H9 (cell line): ENCODE measurements around the gene RNF114. TPM values are rescaled to one million over a fixed set of nuclear protein-coding genes. Genes with fewer than 3 reads are reported as not detected.

Source experiments
- DNase-seq: peaks from one replicate; pipeline ENCODE4 v3.0.0-alpha.2; 2017
- H2AFZ ChIP-seq: one replicate; pipeline ENCODE4 v1.6.1; 2013; ENCODE audit warnings: mild to moderate bottlenecking, low read length, control low read depth, moderate library complexity
- H2AK5ac ChIP-seq: 2 replicates; pipeline ENCODE4 v1.6.1; 2013; ENCODE audit warnings: low read length, control low read depth, mixed read lengths; ENCODE audit not compliant: insufficient read length
- H2BK120ac ChIP-seq: one replicate; pipeline ENCODE4 v1.6.1; 2013; ENCODE audit warnings: low read depth, mild to moderate bottlenecking, low read length, control low read depth, inconsistent platforms; ENCODE audit not compliant: poor library complexity, severe bottlenecking
- H2BK12ac ChIP-seq: 2 replicates; pipeline ENCODE4 v1.6.1; 2013; ENCODE audit warnings: low read length, control low read depth, mixed read lengths, low read depth; ENCODE audit not compliant: insufficient read length
- H2BK15ac ChIP-seq: 2 replicates; pipeline ENCODE4 v1.6.1; 2013; ENCODE audit warnings: low read depth, low read length, control low read depth
- H2BK20ac ChIP-seq: one replicate; pipeline ENCODE4 v1.6.1; 2013; ENCODE audit warnings: low read depth, mild to moderate bottlenecking, low read length, control low read depth, inconsistent platforms; ENCODE audit not compliant: poor library complexity, severe bottlenecking
- H2BK5ac ChIP-seq: 2 replicates; pipeline ENCODE4 v1.6.1; 2013; ENCODE audit warnings: low read length, control low read depth, mixed read lengths; ENCODE audit not compliant: insufficient read length
- H3K14ac ChIP-seq: 2 replicates; pipeline ENCODE4 v1.6.1; 2013; ENCODE audit warnings: low read length, control low read depth; ENCODE audit not compliant: insufficient read depth
- H3K18ac ChIP-seq: 2 replicates; pipeline ENCODE4 v1.6.1; 2013; ENCODE audit warnings: low read depth, mild to moderate bottlenecking, mixed read lengths, low read length, control low read depth; ENCODE audit not compliant: insufficient read length
- H3K23ac ChIP-seq: 2 replicates; pipeline ENCODE4 v1.6.1; 2013; ENCODE audit warnings: low read length, control low read depth, mixed read lengths, low read depth; ENCODE audit not compliant: insufficient read length
- H3K23me2 ChIP-seq: 2 replicates; pipeline ENCODE4 v1.6.1; 2013; ENCODE audit warnings: low read depth, mild to moderate bottlenecking, mixed read lengths, low read length, control low read depth; ENCODE audit not compliant: insufficient read length, poor library complexity, severe bottlenecking
- H3K27ac ChIP-seq: 2 replicates; pipeline ENCODE4 v1.5.1; 2013; ENCODE audit warnings: low read length, control low read depth, mixed read lengths, low read depth; ENCODE audit not compliant: insufficient read length
- H3K27me3 ChIP-seq: 2 replicates; pipeline ENCODE4 v1.6.1; 2013; ENCODE audit warnings: low read length, control low read depth, inconsistent platforms; ENCODE audit not compliant: insufficient read depth
- H3K4ac ChIP-seq: 2 replicates; pipeline ENCODE4 v1.6.1; 2013; ENCODE audit warnings: low read depth, mild to moderate bottlenecking, control low read depth, inconsistent platforms, low read length, moderate library complexity
- H3K4me1 ChIP-seq: 2 replicates; pipeline ENCODE4 v1.6.1; 2013; ENCODE audit warnings: low read length, control low read depth, inconsistent platforms; ENCODE audit not compliant: insufficient read depth
- H3K4me2 ChIP-seq: 2 replicates; pipeline ENCODE4 v1.6.1; 2013; ENCODE audit warnings: low read length, control low read depth, mixed read lengths; ENCODE audit not compliant: insufficient read length, insufficient read depth
- H3K56ac ChIP-seq: 2 replicates; pipeline ENCODE4 v1.6.1; 2013; ENCODE audit warnings: low read depth, mild to moderate bottlenecking, mixed read lengths, low read length, control low read depth; ENCODE audit not compliant: insufficient read length
- H3K79me1 ChIP-seq: 2 replicates; pipeline ENCODE4 v1.6.1; 2013; ENCODE audit warnings: low read depth, mild to moderate bottlenecking, moderate library complexity, low read length, control low read depth, inconsistent platforms; ENCODE audit not compliant: insufficient read depth, poor library complexity, severe bottlenecking
- H3K79me2 ChIP-seq: 2 replicates; pipeline ENCODE4 v1.6.1; 2013; ENCODE audit warnings: low read length, control low read depth, inconsistent platforms; ENCODE audit not compliant: insufficient read depth
- H3K9ac ChIP-seq: 2 replicates; pipeline ENCODE4 v1.6.1; 2013; ENCODE audit warnings: low read length, control low read depth, mixed read lengths; ENCODE audit not compliant: insufficient read length; ENCODE audit errors: extremely low read depth
- H3K9me3 ChIP-seq: one replicate; pipeline ENCODE4 v1.6.1; 2013; ENCODE audit warnings: low read depth, low read length, inconsistent platforms; ENCODE audit not compliant: control insufficient read depth
- H3T11ph ChIP-seq: one replicate; pipeline ENCODE4 v1.6.1; 2013; ENCODE audit warnings: mild to moderate bottlenecking, low read length, control low read depth, inconsistent platforms
- H4K20me1 ChIP-seq: one replicate; pipeline ENCODE4 v1.6.1; 2013; ENCODE audit not compliant: control insufficient read depth, insufficient read length, insufficient read depth
- H4K5ac ChIP-seq: 2 replicates; pipeline ENCODE4 v1.6.1; 2013; ENCODE audit warnings: low read depth, mild to moderate bottlenecking, mixed read lengths, low read length, control low read depth; ENCODE audit not compliant: insufficient read length
- H4K8ac ChIP-seq: replicated peaks from 2 replicates; pipeline ENCODE4 v1.6.1; 2013; ENCODE audit warnings: low read length, control low read depth, mixed read lengths, low read depth; ENCODE audit not compliant: insufficient read length
- H4K91ac ChIP-seq: 2 replicates; pipeline ENCODE4 v1.6.1; 2013; ENCODE audit warnings: low read depth, mild to moderate bottlenecking, moderate library complexity, mixed read lengths, low read length, control low read depth; ENCODE audit not compliant: insufficient read length
- H3K27ac Mint-ChIP-seq, 3 experiments: 2 replicates in 2 of 3; 3 replicates in 1 of 3; pipeline ENCODE4 v1.8.0; 2020 to 2021; ENCODE audit warnings: mixed read lengths in 3 of 3, mild to moderate bottlenecking in 1 of 3, moderate library complexity in 1 of 3
- H3K27me3 Mint-ChIP-seq: 2 replicates; pipeline ENCODE4 v1.8.0; 2021; ENCODE audit warnings: low read depth, mild to moderate bottlenecking, moderate library complexity, mixed read lengths
- H3K36me3 Mint-ChIP-seq, 3 experiments: 2 replicates in 2 of 3; 3 replicates in 1 of 3; pipeline ENCODE4 v1.8.0; 2020 to 2021; ENCODE audit warnings: low read depth in 3 of 3, mixed read lengths in 3 of 3; ENCODE audit not compliant: insufficient read depth in 1 of 3
- H3K4me1 Mint-ChIP-seq, 2 experiments: 2 replicates each; pipeline ENCODE4 v1.8.0; 2020; ENCODE audit warnings: mixed read lengths in 2 of 2
- H3K4me3 Mint-ChIP-seq, 2 experiments: 2 replicates in 1 of 2; 3 replicates in 1 of 2; pipeline ENCODE4 v1.8.0; 2020 to 2021; ENCODE audit warnings: mild to moderate bottlenecking in 2 of 2, mixed read lengths in 2 of 2, moderate library complexity in 1 of 2
- H3K9me3 Mint-ChIP-seq, 2 experiments: 2 replicates in 1 of 2; 3 replicates in 1 of 2; pipeline ENCODE4 v1.8.0; 2020; ENCODE audit warnings: mild to moderate bottlenecking in 2 of 2, mixed read lengths in 2 of 2, moderate library complexity in 1 of 2
- CTCF ChIP-seq: fragments of 200-600 bp; sonication (generic); conservative IDR thresholded peaks from 3 replicates; pipeline ENCODE4 v1.8.0; 2021; ENCODE audit warnings: antibody characterized with exemption, mild to moderate bottlenecking
- whole genome bisulfite sequencing: extraction: QIAGEN DNeasy Blood & Tissue Kit; methylation state at CpG from one replicate; pipeline ENCODE4 v1.1.7; 2013; ENCODE audit warnings: missing lambda C conversion rate, low lambda C conversion rate, mixed read lengths; ENCODE audit not compliant: insufficient read length; ENCODE audit errors: extremely low coverage; 5-methylcytosine and 5-hydroxymethylcytosine counted together
- total RNA-seq: library from RNA; stranded (reverse); gene quantifications from 2 replicates; pipeline ENCODE4 v1.2.1, GENCODE V29; 2021

Gene RNF114
- total RNA-seq, 1 experiment from 2014 or later: 75.5 TPM

GRCh38 chr20:49956689-49957088, 20.5 kb downstream of the RNF114 start:
- Histone ChIP-seq H4K91ac (no peak overlapping the region), H3K4ac (no peak overlapping the region), H3K79me1 (no peaks in the 10 kb centered on the region), H3K27me3 (no peaks in the 10 kb centered on the region), H3K27ac (no peak overlapping the region), H2BK12ac (no peak overlapping the region), H3K56ac (no peak overlapping the region), H2AK5ac (no peak overlapping the region), H3K23me2 (no peaks in the 10 kb centered on the region), H4K8ac (no peak overlapping the region), H3K79me2 (no peaks in the 10 kb centered on the region), H3K23ac (no peak overlapping the region), H2BK5ac (no peak overlapping the region), H2BK20ac (no peak overlapping the region), H4K5ac (no peak overlapping the region), H3T11ph (no peak overlapping the region), H3K9me3 (no peaks in the 10 kb centered on the region), H3K4me1 (no peaks in the 10 kb centered on the region), H3K4me2 (no peak overlapping the region), H2BK120ac (no peak overlapping the region), H3K14ac (no peak overlapping the region), H3K18ac (no peak overlapping the region), H3K9ac (no peak overlapping the region), H4K20me1 (no peaks in the 10 kb centered on the region), H2AFZ (no peak overlapping the region), H2BK15ac (no peak overlapping the region)
- Mint-ChIP-seq H3K36me3 (peaks cover 39 to 69% (median 62%) of the 10 kb centered on the region in 3 experiments), H3K27me3 (no peaks in the 10 kb centered on the region), H3K4me1 (no peaks in the 10 kb centered on the region), H3K4me3 (no peak overlapping the region), H3K27ac (no peak overlapping the region), H3K9me3 (no peaks in the 10 kb centered on the region)
- TF ChIP-seq CTCF: no peak
- no CpG with 5 or more reads among the region's 18 CpGs for WGBS
- DNase-seq: no peak
